ENCODE data around the gene AKNA.

DNA sequence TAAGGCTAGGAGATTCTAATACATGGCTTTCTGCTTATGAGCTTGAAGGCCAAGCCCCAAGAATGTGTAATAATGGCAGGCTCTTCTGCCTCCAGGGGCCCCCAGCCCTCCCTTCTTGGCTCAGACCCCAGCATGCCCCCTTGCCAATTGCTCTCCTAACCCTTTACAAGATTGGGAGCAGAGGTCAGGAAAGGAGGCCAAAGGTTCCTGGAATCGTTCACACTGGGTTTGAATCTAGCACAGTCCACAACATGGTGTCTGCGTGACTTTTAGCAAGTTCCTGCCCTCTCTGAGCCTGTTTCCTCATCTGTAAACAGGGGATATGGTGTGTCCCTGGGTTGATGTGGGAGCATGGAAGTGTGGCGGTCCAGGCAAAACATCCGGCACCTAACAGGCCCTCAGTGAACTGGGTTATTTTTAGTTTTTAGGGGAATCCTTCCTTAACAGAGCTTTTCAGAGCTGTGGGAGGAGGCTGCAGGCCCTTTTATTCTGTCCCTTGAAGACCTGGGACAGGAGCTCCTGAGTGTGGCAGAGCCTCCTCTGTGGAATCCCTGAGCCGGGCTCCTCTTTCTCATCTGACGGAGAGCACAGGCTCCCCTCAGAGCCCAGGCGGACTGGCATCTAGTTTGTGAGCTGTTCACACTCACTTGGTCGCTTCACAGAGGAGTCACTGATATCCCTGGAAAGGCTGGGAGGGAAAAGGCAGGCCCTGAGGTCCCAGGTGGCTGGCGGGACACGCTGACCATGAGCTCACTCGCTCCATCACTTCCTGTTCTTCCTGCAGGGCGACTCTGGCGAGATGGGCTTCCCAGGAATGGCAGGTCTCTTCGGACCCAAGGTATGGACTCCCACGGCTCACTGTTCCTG, 88.3 kb downstream of the AKNA start:
- TF ChIP-seq, protein P1, sequence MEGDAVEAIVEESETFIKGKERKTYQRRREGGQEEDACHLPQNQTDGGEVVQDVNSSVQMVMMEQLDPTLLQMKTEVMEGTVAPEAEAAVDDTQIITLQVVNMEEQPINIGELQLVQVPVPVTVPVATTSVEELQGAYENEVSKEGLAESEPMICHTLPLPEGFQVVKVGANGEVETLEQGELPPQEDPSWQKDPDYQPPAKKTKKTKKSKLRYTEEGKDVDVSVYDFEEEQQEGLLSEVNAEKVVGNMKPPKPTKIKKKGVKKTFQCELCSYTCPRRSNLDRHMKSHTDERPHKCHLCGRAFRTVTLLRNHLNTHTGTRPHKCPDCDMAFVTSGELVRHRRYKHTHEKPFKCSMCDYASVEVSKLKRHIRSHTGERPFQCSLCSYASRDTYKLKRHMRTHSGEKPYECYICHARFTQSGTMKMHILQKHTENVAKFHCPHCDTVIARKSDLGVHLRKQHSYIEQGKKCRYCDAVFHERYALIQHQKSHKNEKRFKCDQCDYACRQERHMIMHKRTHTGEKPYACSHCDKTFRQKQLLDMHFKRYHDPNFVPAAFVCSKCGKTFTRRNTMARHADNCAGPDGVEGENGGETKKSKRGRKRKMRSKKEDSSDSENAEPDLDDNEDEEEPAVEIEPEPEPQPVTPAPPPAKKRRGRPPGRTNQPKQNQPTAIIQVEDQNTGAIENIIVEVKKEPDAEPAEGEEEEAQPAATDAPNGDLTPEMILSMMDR (IDR thresholded peaks at IDR 0.05), result no peak
- no peak for TF ChIP-seq POLR2A (IDR thresholded peaks at IDR 0.05)
